ENCODE measurements around the gene NLK. TPM values are rescaled to one million over a fixed set of nuclear protein-coding genes. Genes with fewer than 3 reads are reported as not detected.

The NLK gene
- total RNA-seq (ENCODE audit: low replicate concordance), result 25.4 and 26.2 TPM in 2 replicates
- long read RNA-seq, full-length matches to known transcripts, result 5 of 11 reads
- long read RNA-seq, partial matches to known transcripts, result 3 of 11 reads
- long read RNA-seq, other reads (novel, unspliced or antisense), result 3 of 11 reads

DNA sequence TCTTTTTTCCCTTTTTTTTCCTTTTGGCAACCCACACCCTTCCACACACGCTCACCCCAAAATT, at the start of gene NLK:
Gene NLK (plus strand): TSS at position 21 of the 64 bp plus-strand sequence. CDS start 197 bp downstream, outside the sequence.
- Mint-ChIP-seq H3K27me3 (peaks cover 8% of the 10 kb centered on the region), H3K4me1 (ENCODE audit: unreplicated experiment) (peaks cover 37% of the 10 kb centered on the region), H3K36me3 (peaks cover 9% of the 10 kb centered on the region), H3K27ac (peak within 1 kb of the TSS; percentile 90), H3K9me3 (peaks cover 7% of the 10 kb centered on the region), H3K4me3 (peak within 1 kb of the TSS; percentile 93)
- TF ChIP-seq, protein P1, sequence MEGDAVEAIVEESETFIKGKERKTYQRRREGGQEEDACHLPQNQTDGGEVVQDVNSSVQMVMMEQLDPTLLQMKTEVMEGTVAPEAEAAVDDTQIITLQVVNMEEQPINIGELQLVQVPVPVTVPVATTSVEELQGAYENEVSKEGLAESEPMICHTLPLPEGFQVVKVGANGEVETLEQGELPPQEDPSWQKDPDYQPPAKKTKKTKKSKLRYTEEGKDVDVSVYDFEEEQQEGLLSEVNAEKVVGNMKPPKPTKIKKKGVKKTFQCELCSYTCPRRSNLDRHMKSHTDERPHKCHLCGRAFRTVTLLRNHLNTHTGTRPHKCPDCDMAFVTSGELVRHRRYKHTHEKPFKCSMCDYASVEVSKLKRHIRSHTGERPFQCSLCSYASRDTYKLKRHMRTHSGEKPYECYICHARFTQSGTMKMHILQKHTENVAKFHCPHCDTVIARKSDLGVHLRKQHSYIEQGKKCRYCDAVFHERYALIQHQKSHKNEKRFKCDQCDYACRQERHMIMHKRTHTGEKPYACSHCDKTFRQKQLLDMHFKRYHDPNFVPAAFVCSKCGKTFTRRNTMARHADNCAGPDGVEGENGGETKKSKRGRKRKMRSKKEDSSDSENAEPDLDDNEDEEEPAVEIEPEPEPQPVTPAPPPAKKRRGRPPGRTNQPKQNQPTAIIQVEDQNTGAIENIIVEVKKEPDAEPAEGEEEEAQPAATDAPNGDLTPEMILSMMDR (conservative IDR thresholded peaks at IDR 0.05), result no peak
- DNase-seq (ENCODE audit: extremely low spot score, unreplicated experiment), result no peak

DNA sequence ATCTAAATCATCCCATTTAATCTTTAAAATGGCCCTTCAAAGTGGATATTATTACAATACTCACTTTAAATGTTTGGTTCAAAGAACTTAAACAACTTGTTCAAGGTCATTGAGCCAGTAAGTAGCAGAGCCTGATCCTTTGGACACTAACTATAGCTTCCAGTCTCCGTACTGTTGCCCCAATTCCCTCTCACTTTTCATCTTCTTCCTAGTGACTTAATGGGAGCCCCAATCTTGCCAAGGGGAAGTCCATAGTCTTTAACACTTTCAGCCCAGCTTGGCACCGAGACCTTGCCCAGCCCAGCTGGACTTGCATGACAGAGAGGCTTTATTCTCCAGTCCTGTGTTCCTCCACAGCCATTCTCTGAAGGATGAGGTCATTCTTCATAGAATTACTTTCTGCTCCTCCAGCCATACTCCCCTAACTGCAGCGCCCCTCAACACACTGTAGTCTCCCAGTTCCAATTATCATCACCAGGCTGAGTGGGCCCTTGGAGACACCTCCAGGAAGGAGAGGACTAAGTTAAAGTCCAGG, 49.2 kb upstream of the NLK start:
- Mint-ChIP-seq H3K9me3 (no peaks in the 10 kb centered on the region), H3K4me3 (no peak overlapping the region), H3K27ac (no peak overlapping the region), H3K4me1 (ENCODE audit: unreplicated experiment) (no peaks in the 10 kb centered on the region), H3K27me3 (peaks cover 14% of the 10 kb centered on the region), H3K36me3 (no peaks in the 10 kb centered on the region)
- DNase-seq (ENCODE audit: extremely low spot score, unreplicated experiment), result no peak
- TF ChIP-seq, protein P1 (conservative IDR thresholded peaks at IDR 0.05), result no peak

DNA sequence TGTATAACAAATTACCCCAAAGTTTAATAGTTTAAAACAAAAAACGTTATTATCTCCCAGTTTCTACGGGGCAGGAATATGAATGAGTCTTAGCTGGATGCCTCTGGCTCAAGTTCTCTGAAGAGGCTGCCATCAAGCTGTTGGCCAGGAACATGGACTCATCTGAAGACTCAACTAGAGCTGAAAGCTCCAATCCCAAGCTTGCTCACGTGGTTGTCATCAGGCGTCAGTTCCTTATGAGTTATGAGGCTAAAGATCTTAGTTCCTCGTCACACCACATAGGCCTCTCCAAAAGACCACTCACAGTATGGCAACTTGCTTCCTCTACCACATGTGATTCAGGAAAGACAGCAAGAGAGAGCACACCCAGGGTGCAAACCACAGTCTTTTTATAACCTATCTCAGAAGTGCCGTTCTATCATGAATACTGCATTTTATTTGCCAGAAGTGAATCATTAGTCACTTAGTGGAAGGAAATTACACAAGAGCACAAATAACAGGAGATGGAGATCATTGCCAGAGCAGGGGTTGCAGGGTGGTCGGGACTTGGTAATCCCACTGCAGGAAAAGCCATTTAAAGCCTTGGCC, 48.7 kb upstream of the NLK start:
- H3K36me3 Mint-ChIP-seq, result no peaks in the 10 kb centered on the region
- H3K4me1 Mint-ChIP-seq (ENCODE audit: unreplicated experiment), result no peaks in the 10 kb centered on the region
- TF ChIP-seq, protein P1 (conservative IDR thresholded peaks at IDR 0.05), result no peak
- H3K27ac Mint-ChIP-seq, result no peak overlapping the region
- H3K27me3 Mint-ChIP-seq, result peaks cover 14% of the 10 kb centered on the region
- no peaks in the 10 kb centered on the region for H3K9me3 Mint-ChIP-seq
- DNase-seq (ENCODE audit: extremely low spot score, unreplicated experiment), result no peak
- H3K4me3 Mint-ChIP-seq, result no peak overlapping the region

DNA sequence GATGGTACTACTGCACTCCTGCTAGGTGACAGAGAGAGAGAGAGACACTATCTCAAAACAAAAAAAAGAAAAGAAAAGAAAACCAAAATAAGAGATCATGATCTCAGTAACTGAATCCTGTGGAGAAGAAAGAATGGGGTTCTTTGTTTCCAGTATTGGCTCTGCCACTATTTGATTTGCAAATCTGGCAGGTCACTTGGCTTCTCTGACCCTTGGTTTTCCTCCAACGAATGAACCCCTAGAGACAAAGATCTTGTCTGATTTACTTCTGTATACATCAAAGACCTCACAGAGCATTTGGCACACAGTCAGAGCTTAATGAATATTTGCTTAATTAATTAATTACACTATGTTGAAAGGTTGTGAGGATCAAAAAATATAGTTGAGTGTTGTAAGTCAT, 47.9 kb upstream of the NLK start:
- Mint-ChIP-seq H3K27ac (no peak overlapping the region), H3K36me3 (no peaks in the 10 kb centered on the region), H3K4me3 (no peak overlapping the region), H3K4me1 (ENCODE audit: unreplicated experiment) (no peaks in the 10 kb centered on the region), H3K9me3 (no peaks in the 10 kb centered on the region), H3K27me3 (peaks cover 14% of the 10 kb centered on the region)
- DNase-seq (ENCODE audit: extremely low spot score, unreplicated experiment), result no peak
- TF ChIP-seq, protein P1 (conservative IDR thresholded peaks at IDR 0.05), result no peak

DNA sequence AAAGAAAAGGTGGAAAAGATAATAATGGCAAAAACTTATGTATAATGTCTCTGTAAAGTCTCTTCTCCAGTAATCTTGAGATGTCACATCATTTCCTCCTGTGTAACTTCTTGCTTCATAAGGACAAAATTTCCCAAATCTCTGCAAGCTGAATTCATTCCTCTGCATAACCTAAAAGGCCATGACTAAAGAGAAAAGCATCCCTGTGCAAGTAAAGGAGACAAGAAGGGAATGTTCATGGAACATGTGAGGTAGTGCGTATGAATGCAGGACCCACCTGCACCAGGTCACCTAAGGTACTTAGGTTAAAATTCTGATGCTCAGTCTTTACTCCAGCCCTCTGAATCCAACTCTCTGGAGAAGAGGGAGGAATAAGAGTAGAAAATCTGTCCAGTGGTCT, 46.9 kb upstream of the NLK start:
- peaks cover 13% of the 10 kb centered on the region for H3K27me3 Mint-ChIP-seq
- no peaks in the 10 kb centered on the region for H3K4me1 Mint-ChIP-seq (ENCODE audit: unreplicated experiment)
- H3K4me3 Mint-ChIP-seq, result no peak overlapping the region
- H3K27ac Mint-ChIP-seq, result no peak overlapping the region
- TF ChIP-seq, protein P1 (conservative IDR thresholded peaks at IDR 0.05), result no peak
- no peaks in the 10 kb centered on the region for H3K36me3 Mint-ChIP-seq
- no peaks in the 10 kb centered on the region for H3K9me3 Mint-ChIP-seq
- no peak for DNase-seq (ENCODE audit: extremely low spot score, unreplicated experiment)
